Activated CD4-positive, alpha-beta memory T cell treated with anti-CD3 and anti-CD28 coated beads, Interleukin-2, amount 10 ng/mL, durations not matched to agents 7 days and 5 days (primary cell): ENCODE measurements around the gene KDM4B. TPM values are rescaled to one million over a fixed set of nuclear protein-coding genes. Genes with fewer than 3 reads are reported as not detected.

ENCODE experiments used
- CTCF ChIA-PET: fragments of 350-600 bp; sonication (Branson Sonifier 250); formaldehyde crosslinking; loops from one replicate; lab custom pipeline; 2021; ENCODE audit warnings: antibody characterized with exemption, inconsistent platforms; lab: Charles Lee
- POLR2A ChIA-PET: fragments of 350-600 bp; sonication (Branson Sonifier 250); formaldehyde crosslinking; loops from one replicate; lab custom pipeline; 2021; ENCODE audit warnings: antibody characterized with exemption; lab: Charles Lee
- DNase-seq: peaks from one replicate; pipeline ENCODE4 v3.0.0-alpha.2; 2020
- H3K27ac Mint-ChIP-seq: one replicate; pipeline ENCODE4 v1.8.0; 2021; ENCODE audit warnings: mild to moderate bottlenecking, mixed read lengths
- H3K27me3 Mint-ChIP-seq: one replicate; pipeline ENCODE4 v1.8.0; 2021; ENCODE audit warnings: mixed read lengths
- H3K36me3 Mint-ChIP-seq: one replicate; pipeline ENCODE4 v1.8.0; 2021; ENCODE audit warnings: low read depth, mixed read lengths
- H3K4me1 Mint-ChIP-seq: one replicate; pipeline ENCODE4 v1.8.0; 2021; ENCODE audit warnings: mixed read lengths
- H3K4me3 Mint-ChIP-seq: one replicate; pipeline ENCODE4 v1.8.0; 2021; ENCODE audit warnings: mild to moderate bottlenecking, mixed read lengths
- H3K9me3 Mint-ChIP-seq: one replicate; pipeline ENCODE4 v1.8.0; 2021; ENCODE audit warnings: mixed read lengths
- total RNA-seq, 2 experiments: library from RNA; stranded (reverse); gene quantifications; one replicate each; pipeline ENCODE4 v1.2.3, GENCODE V29; 2021

The KDM4B gene
- total RNA-seq, 2 experiments from 2014 or later = 46.3 to 50.9 TPM

DNA sequence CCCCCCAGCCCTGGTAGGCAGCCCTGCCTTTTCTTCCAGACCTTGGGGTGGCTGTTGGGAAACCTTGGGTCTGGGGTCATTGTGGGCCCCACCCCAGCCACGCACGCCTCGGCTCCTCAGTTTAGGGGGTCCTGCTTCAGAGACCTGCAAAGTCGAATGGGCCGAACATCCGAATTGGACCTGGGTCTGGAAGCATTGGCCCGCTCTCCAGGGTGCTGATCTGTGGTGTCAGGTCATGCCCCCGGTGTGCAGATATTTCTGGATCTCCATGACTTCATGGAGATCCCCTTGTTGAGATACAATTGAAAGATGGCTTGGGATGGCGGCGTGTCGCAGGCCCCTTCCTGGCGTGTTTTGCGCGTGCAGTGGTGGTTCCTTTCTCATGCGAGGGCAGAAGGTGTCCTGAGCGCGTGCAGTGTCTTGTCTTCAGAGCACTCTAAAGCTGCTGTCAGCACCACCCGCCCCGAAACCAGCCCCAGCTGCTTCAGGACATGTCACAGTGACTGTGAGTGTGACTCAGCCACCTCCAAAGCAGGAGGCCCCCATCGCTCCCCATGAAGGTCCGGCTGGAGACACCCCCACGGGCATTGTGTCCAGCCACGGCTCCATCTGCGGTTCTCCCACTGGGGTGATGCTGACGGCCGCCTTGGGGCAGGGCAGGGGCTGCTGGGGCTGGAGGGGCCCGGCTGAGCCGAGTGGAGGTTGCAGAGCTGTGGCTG lies 112.7 kb downstream of the KDM4B start:
- no peak overlapping the region for H3K4me3 Mint-ChIP-seq
- DNase-seq = no peak
- H3K36me3 Mint-ChIP-seq = peaks cover 2% of the 10 kb centered on the region
- H3K4me1 Mint-ChIP-seq = peaks cover 9% of the 10 kb centered on the region
- CTCF ChIA-PET = no interaction called here
- no peaks in the 10 kb centered on the region for H3K27me3 Mint-ChIP-seq
- H3K9me3 Mint-ChIP-seq = no peaks in the 10 kb centered on the region
- POLR2A ChIA-PET = no interaction called here
- no peak overlapping the region for H3K27ac Mint-ChIP-seq

DNA sequence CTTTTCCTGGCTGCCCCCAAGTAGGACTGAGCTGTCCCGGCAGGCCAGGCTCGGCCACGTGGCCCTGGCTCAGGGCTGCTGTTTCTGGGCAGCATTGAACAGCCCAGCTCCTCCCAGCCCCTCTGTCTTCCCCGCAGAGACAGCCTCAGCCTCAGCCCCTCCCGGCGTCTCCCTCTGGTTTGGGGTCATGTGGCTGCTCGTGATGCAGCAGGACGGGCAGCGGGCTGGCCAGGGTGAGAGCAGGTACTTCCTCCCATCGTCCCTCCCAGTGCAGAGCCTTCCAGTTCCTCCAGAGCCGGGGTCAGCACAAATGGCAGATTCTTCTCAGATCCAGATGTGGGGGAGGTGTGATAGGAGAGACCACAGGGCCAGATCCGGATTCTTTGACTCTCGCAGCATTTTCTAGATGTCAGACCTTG lies 114.6 kb downstream of the KDM4B start:
- CTCF ChIA-PET = no interaction called here
- H3K27me3 Mint-ChIP-seq = no peaks in the 10 kb centered on the region
- DNase-seq = no peak

DNA sequence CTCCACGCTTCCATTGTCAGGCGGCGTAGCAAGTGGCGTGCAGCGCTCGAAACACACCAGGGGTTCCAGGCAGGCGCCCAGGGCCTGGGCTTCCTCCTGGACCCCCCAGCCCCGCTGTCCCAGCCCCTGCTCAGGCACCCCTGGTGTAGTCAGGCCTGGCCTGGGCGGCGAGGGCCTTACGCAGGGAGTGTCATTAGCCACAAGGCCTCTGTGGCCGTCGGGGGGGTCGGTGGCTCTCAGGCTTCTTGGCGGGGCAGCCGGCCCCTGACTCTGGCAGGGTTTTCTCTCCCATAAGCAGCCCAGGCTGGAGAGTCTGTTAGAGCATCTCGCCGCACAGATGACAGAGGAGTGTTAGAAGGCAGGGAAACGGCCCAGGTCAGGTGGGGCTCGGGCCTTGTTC lies 116.7 kb downstream of the KDM4B start:
- Mint-ChIP-seq H3K27ac (no peak overlapping the region), H3K27me3 (no peaks in the 10 kb centered on the region), H3K4me1 (no peaks in the 10 kb centered on the region), H3K36me3 (peaks cover 2% of the 10 kb centered on the region), H3K4me3 (no peak overlapping the region), H3K9me3 (no peaks in the 10 kb centered on the region)
- ChIA-PET POLR2A (no interaction called here), CTCF (no interaction called here)
- no peak for DNase-seq

More for the DNA sequence above, 114.6 kb downstream of the KDM4B start:
- Mint-ChIP-seq H3K4me1 (no peaks in the 10 kb centered on the region), H3K36me3 (peaks cover 2% of the 10 kb centered on the region), H3K9me3 (no peaks in the 10 kb centered on the region), H3K27ac (no peak overlapping the region), H3K4me3 (no peak overlapping the region)
- POLR2A ChIA-PET = no interaction called here

DNA sequence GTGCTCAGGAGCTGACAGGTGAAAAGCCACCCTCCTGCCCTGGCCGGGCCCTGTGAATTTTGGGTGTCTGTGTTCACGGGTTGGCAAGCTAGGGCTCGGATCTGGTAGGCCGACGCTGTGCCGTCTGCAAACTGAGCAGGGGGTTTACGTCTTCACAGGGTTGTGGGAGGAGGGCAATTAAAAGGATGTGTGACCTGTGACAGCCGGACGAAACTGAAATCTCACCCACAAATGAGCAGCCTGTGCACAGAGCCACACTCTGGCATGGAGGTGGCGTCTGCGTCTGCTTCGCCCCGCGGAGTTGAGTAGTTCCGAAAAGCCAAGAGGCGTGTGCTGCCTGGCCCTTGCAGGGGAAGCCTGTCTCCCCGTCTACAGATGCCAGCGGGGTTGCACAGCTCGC lies 117.3 kb downstream of the KDM4B start:
- Mint-ChIP-seq H3K27ac (no peak overlapping the region), H3K4me1 (no peaks in the 10 kb centered on the region), H3K36me3 (peaks cover 2% of the 10 kb centered on the region), H3K27me3 (no peaks in the 10 kb centered on the region), H3K4me3 (no peak overlapping the region), H3K9me3 (no peaks in the 10 kb centered on the region)
- DNase-seq = no peak
- ChIA-PET CTCF (no interaction called here), POLR2A (no interaction called here)

DNA sequence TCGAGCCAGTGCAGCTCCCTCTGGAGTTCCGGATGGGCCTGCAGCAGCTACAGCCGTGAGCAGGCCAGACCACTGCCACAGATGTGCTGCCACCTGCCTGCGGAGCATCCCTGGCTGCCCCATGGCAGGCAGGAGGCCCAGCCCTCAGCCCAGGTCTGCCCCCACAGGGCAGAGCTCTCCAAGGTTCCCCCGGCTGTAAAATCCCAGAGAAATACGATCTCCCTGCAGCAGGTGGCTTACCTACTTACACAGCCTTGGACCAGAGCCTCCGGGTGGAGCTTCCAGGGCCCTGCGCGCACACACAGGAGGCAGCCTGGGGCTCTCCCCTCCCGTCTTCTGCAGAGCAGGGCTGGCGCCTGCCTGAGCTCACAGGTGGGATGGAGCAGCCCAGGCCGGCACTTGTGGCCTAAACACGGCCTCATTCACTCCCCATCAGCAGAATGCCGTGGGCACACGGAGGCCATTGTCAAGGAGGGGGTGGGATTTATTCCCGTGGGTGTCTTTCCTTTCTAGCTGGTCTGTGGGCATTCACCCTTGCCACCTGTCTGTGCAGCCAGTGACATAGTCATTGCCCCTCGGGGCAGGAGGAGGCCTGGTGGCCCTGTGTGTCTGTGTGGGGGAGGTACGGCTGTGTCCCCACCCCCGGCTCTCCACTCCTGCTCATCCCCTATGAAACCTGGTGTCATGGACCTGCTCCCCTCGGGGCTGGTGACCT lies 118.0 kb downstream of the KDM4B start:
- POLR2A ChIA-PET = no interaction called here
- Mint-ChIP-seq H3K27ac (no peak overlapping the region), H3K4me3 (no peak overlapping the region), H3K4me1 (no peaks in the 10 kb centered on the region), H3K36me3 (peaks cover 2% of the 10 kb centered on the region), H3K27me3 (no peaks in the 10 kb centered on the region), H3K9me3 (no peaks in the 10 kb centered on the region)
- no peak for DNase-seq
- CTCF ChIA-PET = no interaction called here

DNA sequence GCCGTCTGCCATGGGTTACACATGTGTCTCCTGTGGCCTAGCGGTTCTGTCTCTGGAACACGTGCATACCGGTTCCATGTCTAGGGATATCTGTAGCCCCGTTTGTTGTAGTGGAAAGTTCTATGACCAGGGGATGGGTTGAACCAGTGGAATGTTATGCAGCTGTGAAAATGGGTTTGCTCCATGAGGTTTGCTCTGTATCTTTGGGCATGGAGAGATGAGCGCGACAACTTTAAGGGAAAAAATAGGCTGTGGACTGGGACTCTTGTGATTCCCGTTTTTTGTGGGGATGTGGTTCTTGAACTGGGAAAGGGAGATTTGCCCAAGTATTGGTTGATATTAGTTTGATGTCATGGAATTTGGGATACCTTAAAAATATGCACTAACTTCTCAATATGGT lies 120.4 kb downstream of the KDM4B start:
- Mint-ChIP-seq H3K9me3 (no peaks in the 10 kb centered on the region), H3K36me3 (no peaks in the 10 kb centered on the region), H3K4me3 (no peak overlapping the region), H3K27me3 (no peaks in the 10 kb centered on the region), H3K4me1 (no peaks in the 10 kb centered on the region), H3K27ac (no peak overlapping the region)
- CTCF ChIA-PET = no interaction called here
- DNase-seq = no peak
- POLR2A ChIA-PET = no interaction called here

DNA sequence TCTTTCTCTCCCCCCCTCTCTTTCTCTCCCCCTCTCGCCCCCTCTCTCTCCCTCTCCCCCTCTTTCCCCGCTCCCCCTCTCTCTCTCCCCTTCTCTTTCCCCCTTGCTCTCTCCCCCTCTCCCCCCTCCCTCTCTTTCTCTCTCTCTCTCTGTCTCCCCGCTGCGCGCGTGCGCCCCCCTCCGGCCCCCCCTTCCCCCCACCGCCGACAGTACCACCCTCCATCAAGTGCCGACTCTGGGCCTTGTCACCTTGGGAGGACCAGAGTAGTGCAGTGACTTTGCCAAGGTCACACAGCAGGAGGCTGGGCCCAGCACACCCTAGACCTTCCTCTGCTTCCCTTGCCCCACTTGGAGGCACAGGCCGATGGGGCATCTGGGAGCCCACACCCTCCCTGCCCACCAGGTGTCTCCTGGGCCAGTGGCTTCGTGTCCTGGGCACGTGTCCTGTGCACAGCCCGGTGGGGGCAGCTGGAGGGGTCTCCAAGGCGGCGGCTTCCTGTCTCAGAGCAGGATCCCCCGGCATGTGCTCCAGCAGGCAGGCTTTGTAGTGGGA lies 121.6 kb downstream of the KDM4B start:
- Mint-ChIP-seq H3K4me1 (no peaks in the 10 kb centered on the region), H3K9me3 (no peaks in the 10 kb centered on the region), H3K36me3 (peaks cover 2% of the 10 kb centered on the region), H3K4me3 (no peak overlapping the region), H3K27ac (no peak overlapping the region), H3K27me3 (no peaks in the 10 kb centered on the region)
- DNase-seq = no peak
- ChIA-PET POLR2A (no interaction called here), CTCF (no interaction called here)

DNA sequence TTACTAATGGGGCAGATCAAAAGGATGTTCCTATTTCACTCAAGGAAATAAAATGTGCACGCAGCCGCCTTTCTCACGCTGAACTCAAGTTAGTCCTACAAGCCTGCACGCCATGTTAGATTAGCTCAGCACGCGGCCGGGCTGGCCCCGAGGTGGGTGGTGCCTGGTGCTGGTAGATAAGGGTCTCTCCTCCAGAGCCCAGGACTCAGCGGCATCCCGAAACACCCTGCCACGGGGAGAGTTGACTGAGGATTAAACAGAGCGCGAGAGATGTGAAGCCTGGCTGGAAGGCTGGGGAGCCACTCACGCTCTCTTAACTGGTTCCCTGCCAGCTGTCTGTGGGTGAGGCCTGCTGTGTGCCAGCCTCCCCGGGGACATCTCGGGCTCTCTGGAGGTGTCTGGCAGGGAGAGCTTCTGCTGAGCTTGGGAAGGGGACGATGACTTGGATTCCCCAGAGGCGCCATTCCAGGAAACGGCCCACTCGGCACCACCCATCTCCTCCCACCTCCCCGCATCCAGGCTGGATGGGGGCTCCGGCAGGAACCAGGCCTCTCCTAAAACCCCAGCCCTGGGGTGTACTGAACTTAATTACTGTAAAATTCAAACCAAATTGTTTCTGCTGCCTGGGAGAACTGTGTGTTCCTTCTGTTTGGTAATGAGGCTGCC lies 122.2 kb downstream of the KDM4B start:
- Mint-ChIP-seq H3K4me1 (no peaks in the 10 kb centered on the region), H3K27me3 (no peaks in the 10 kb centered on the region), H3K4me3 (no peak overlapping the region), H3K9me3 (no peaks in the 10 kb centered on the region), H3K36me3 (peaks cover 5% of the 10 kb centered on the region), H3K27ac (no peak overlapping the region)
- CTCF ChIA-PET = no interaction called here
- DNase-seq = no peak
- POLR2A ChIA-PET = no interaction called here

DNA sequence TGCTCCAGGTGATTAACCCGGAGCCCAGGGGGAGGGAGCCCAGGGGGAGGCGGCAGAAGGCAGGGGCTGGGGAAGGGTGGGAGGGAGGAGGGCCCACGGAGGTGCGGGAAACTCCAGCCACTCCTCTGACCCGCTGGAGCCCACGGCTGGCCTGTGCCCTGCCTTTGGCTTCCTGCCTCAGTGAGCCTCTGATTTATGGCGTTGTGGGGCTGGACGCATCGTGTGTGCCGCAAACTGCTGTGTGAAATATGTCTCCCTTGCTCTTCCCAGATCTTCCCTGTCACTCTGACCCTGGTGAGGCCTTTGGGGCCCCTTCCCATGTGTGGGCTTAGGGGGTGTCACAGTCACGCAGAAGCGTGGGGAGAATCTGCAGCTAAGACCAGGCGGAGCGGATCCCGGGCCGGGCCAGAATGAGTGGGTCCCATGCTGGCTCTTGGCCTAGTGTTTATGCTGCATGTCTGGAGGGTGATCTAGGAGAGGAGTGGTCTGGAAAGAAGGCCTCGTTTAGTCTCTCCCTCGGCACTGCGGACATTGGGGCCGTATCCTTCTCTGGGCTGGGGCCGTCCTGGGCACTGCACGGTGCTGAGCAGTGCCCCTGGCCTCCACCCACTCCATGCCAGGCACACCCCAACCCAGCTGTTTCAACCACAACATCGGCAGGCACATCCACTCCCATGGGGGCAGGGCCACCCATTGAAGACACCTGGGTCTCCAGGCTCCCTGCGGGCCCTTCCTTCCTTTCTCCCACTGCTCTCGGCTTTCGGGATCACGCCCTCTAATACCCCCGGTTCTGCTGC lies 123.0 kb downstream of the KDM4B start:
- Mint-ChIP-seq H3K4me3 (no peak overlapping the region), H3K36me3 (peaks cover 7% of the 10 kb centered on the region), H3K4me1 (no peaks in the 10 kb centered on the region), H3K27ac (no peak overlapping the region), H3K9me3 (peaks cover 2% of the 10 kb centered on the region), H3K27me3 (no peaks in the 10 kb centered on the region)
- ChIA-PET POLR2A (no interaction called here), CTCF (no interaction called here)
- DNase-seq = no peak

DNA sequence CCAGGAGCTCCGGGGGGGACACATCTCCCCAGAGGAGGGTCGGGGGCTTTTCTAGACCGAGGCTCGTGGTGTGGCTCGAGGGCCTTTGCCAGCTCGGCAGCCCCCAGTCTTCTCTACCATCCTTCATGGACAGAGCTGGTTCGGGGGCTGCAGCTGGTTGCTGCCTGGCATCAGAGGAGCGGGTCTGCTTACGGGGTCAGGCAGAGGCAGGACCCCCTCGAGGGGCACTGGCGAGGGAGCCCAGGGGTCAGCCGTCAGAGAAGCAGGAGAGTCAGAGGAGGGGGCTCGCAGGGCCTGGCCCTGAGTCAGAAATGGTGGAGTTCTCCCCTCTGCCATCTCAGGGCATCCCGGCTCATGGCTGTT lies 123.5 kb downstream of the KDM4B start:
- Mint-ChIP-seq H3K4me3 (no peak overlapping the region), H3K36me3 (peaks cover 12% of the 10 kb centered on the region), H3K4me1 (no peaks in the 10 kb centered on the region), H3K9me3 (peaks cover 5% of the 10 kb centered on the region), H3K27me3 (no peaks in the 10 kb centered on the region), H3K27ac (no peak overlapping the region)
- POLR2A ChIA-PET = no interaction called here
- CTCF ChIA-PET = no interaction called here
- no peak for DNase-seq

DNA sequence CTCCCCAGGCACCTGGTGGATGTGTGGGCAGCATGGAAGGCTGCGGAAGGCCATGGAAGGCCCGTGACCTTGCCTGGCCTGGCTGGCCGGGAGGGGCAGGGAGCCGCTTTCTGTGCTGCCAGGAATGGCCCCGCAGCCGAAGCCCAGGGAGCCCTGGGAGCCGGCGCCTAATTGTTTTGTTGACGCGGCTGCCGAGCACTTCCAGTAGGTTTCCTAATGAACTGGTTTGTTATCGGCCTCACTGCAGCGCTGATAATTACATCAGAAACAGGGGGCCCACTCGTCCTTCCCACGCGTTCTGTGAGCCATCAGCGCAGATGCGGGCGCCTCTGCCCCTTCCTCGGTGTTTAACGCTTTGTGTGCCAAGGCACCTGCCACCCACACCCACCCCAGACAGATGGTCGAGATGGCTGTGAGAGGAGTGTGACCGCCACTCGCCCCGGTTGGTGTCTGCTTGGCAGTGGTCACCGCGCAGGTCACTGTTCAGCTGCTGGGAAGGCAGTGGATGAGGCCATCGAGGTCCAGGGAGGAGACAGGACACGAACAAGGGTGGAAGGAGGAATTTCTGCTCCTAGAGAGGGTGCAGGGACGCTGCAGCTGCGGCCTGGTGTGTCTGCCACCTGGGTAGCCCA lies 124.5 kb downstream of the KDM4B start:
- Mint-ChIP-seq H3K4me1 (no peaks in the 10 kb centered on the region), H3K27me3 (no peaks in the 10 kb centered on the region), H3K4me3 (no peak overlapping the region), H3K9me3 (peaks cover 9% of the 10 kb centered on the region), H3K27ac (no peak overlapping the region), H3K36me3 (peaks cover 20% of the 10 kb centered on the region)
- POLR2A ChIA-PET = no interaction called here
- no peak for DNase-seq
- CTCF ChIA-PET = no interaction called here

DNA sequence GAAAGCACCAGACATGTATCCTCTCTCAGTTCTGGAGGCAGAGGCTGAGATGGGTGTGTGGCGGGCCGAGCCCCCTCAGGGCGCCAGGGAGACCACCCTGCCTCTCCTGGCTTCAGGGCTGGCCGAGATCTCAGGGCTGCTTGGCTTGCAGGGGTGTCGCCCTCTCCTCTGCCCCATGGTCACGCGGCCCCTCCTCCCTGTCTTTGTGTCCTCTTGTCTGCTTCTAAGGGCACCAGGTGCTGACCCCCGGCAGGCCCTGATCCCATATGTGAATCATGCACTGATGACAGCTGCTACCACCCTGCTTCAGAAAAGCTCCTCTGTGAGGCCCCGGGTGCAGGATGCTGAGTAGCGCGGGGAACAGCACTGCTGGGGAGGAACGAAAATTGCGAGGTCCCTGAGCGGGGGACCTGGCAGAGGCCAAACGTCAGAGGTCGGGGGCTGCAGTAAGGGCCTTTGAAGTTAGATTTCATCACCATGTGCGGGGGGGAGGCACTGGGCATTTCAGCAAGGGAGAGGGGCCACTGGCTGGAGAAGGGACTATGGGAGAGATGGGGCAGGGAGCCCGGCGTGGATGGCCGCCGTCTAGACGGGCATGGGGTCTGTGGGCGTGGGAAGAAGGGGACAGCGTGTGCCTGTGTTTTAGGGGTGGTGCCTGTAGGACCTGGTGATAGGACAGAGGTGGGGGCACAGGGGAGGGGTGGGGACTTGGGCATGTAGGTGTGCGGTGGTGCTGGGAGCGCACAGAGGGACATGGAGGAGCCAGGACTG lies 125.2 kb downstream of the KDM4B start:
- no peak for DNase-seq
- Mint-ChIP-seq H3K36me3 (peaks cover 27% of the 10 kb centered on the region), H3K4me3 (no peak overlapping the region), H3K27ac (no peak overlapping the region), H3K4me1 (no peaks in the 10 kb centered on the region), H3K27me3 (no peaks in the 10 kb centered on the region), H3K9me3 (peaks cover 13% of the 10 kb centered on the region)
- CTCF ChIA-PET = no interaction called here
- POLR2A ChIA-PET = no interaction called here
